HepG2 (cell line): ENCODE measurements around the gene ARL10. TPM values are rescaled to one million over a fixed set of nuclear protein-coding genes. Genes with fewer than 3 reads are reported as not detected.
A peak's percentile ranks its signal among the peaks of the same experiment; 100 is the strongest.

Experiments
- ISX ChIP-seq: sonication (generic); formaldehyde crosslinking; conservative IDR thresholded peaks from 2 replicates; pipeline ENCODE4 v1.5.0; 2020; ENCODE audit warnings: missing genetic modification reagents
- STAG1 ChIP-seq: sonication (generic); formaldehyde crosslinking; IDR thresholded peaks from 2 replicates; pipeline ENCODE4 v1.4.0; 2020; ENCODE audit warnings: missing genetic modification reagents
- ZBTB1 ChIP-seq: sonication (generic); formaldehyde crosslinking; IDR thresholded peaks from 2 replicates; pipeline ENCODE4 v1.4.0; 2020; ENCODE audit warnings: missing genetic modification reagents, borderline replicate concordance
- ZNF225 ChIP-seq: sonication (generic); formaldehyde crosslinking; IDR thresholded peaks from 2 replicates; pipeline ENCODE4 v1.4.0; 2020; ENCODE audit warnings: mild to moderate bottlenecking, missing genetic modification reagents
- ZNF441 ChIP-seq: sonication (generic); formaldehyde crosslinking; IDR thresholded peaks from 2 replicates; pipeline ENCODE4 v1.7.0; 2021; ENCODE audit warnings: missing genetic modification reagents, borderline replicate concordance
- ZNF451 ChIP-seq: sonication (generic); formaldehyde crosslinking; IDR thresholded peaks from 2 replicates; pipeline ENCODE4 v1.5.0; 2020; ENCODE audit warnings: mild to moderate bottlenecking, missing genetic modification reagents
- ZNF607 ChIP-seq: sonication (generic); formaldehyde crosslinking; IDR thresholded peaks from 2 replicates; pipeline ENCODE4 v1.5.1; 2020; ENCODE audit warnings: missing genetic modification reagents, mild to moderate bottlenecking, borderline replicate concordance
- polyA plus RNA-seq, 8 experiments: library from polyadenylated mRNA; depleted of rRNA in 3 of 8; stranded (reverse) in 7 of 8; unstranded in 1 of 8; fragments of >200 nt; fragmentation: Illumina TruSeq in 4 of 8; extraction: Trizol in 4 of 8; gene quantifications; 2 replicates each; pipeline versions ENCODE4 v1.2.1 to v1.2.3, GENCODE V29; 2011 to 2016; ENCODE audit warnings: low read depth in 4 of 8, missing spikeins in 1 of 8, mixed read lengths in 1 of 8; ENCODE audit not compliant: insufficient read depth in 1 of 8
- total RNA-seq, 5 experiments: library from RNA; depleted of rRNA; stranded (reverse); fragments of >200 nt; fragmentation: Illumina TruSeq; extraction: Trizol; gene quantifications; 2 replicates each; pipeline ENCODE4 v1.2.3, GENCODE V29; 2016; ENCODE audit warnings: low read depth in 1 of 5
- TF ChIP-seq, protein P1 (sequence below): sonication (generic); formaldehyde crosslinking; IDR thresholded peaks from 2 replicates; pipeline ENCODE4 v1.5.0; 2020; ENCODE audit warnings: missing genetic modification reagents
- TF ChIP-seq, protein P2 (sequence below): sonication (generic); formaldehyde crosslinking; IDR thresholded peaks from 2 replicates; pipeline ENCODE4 v1.5.0; 2020; ENCODE audit warnings: mild to moderate bottlenecking, missing genetic modification reagents
- TF ChIP-seq, protein P3 (sequence below): sonication (generic); formaldehyde crosslinking; conservative IDR thresholded peaks from 2 replicates; pipeline ENCODE4 v1.8.0; 2022; ENCODE audit warnings: low read depth, missing genetic modification reagents
- TF ChIP-seq, protein P4 (sequence below): sonication (generic); formaldehyde crosslinking; IDR thresholded peaks from 2 replicates; pipeline ENCODE4 v1.8.1; 2022; ENCODE audit warnings: low read depth, mild to moderate bottlenecking, missing genetic modification reagents
- TF ChIP-seq, protein P5 (sequence below): IDR thresholded peaks from 2 replicates; pipeline ENCODE4 v1.6.1; 2016; ENCODE audit warnings: low read depth, missing genetic modification reagents, missing compliant biosample characterization

Gene ARL10
- total and polyA plus RNA-seq, 2 of the 13 experiments (the other 11 are each of a cell fraction or from before 2014, with no cell fraction given): 0.18 to 0.50 TPM

DNA sequence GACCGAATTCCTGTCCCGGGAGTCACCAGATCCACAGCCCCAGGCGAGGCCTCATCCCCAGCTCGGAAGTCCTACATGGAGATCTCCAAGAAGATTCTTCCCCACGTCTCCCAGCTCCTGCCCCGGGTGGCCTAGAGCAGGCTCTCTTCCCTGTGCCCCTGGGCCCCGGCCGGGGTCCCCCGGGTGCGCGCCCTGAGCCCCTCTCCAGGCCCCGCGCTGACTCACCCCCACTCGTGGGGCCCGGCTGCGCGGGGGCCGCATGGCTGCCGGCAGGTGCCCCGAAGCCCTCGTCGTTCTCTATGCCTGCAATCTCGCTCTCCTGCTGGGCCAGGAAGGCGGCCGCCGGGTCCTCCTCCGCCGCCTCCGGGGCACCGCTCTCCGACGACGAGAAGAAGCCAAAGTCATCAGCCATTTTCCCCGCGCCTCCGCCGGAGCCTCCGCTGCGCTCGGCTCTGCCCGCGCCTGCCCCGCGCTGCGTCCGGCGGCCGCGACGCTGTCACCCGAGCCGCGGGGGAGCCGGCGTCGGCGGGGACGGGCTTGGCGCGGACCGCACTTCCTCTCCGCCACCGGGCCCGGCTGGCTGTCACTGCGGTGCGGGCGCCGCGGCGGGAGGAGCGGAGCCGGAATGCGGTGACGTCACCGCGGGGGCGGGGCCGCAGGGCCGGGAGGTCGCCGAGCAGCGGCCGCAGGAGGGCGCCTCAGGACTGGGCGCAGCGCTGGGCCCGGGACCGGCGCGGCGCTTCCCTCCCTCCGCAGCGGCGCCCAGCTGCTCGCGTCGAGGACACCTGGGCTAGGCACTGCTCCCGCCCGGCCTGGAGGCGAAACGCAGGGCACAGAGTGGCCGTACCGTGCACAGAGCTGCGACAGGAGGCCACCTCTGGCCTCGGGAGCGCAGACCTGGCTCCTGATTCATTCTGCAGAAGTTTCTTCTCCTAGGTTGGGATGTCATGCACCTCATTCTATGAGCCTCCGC is 51.0 kb downstream of the ARL10 start, which contains the start of gene CLTB (continued):
- TF ChIP-seq, protein P1, sequence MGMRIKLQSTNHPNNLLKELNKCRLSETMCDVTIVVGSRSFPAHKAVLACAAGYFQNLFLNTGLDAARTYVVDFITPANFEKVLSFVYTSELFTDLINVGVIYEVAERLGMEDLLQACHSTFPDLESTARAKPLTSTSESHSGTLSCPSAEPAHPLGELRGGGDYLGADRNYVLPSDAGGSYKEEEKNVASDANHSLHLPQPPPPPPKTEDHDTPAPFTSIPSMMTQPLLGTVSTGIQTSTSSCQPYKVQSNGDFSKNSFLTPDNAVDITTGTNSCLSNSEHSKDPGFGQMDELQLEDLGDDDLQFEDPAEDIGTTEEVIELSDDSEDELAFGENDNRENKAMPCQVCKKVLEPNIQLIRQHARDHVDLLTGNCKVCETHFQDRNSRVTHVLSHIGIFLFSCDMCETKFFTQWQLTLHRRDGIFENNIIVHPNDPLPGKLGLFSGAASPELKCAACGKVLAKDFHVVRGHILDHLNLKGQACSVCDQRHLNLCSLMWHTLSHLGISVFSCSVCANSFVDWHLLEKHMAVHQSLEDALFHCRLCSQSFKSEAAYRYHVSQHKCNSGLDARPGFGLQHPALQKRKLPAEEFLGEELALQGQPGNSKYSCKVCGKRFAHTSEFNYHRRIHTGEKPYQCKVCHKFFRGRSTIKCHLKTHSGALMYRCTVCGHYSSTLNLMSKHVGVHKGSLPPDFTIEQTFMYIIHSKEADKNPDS (CRISPR knock-in tag): no peak
- TF ChIP-seq, protein P2, sequence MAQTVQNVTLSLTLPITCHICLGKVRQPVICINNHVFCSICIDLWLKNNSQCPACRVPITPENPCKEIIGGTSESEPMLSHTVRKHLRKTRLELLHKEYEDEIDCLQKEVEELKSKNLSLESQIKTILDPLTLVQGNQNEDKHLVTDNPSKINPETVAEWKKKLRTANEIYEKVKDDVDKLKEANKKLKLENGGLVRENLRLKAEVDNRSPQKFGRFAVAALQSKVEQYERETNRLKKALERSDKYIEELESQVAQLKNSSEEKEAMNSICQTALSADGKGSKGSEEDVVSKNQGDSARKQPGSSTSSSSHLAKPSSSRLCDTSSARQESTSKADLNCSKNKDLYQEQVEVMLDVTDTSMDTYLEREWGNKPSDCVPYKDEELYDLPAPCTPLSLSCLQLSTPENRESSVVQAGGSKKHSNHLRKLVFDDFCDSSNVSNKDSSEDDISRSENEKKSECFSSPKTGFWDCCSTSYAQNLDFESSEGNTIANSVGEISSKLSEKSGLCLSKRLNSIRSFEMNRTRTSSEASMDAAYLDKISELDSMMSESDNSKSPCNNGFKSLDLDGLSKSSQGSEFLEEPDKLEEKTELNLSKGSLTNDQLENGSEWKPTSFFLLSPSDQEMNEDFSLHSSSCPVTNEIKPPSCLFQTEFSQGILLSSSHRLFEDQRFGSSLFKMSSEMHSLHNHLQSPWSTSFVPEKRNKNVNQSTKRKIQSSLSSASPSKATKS (CRISPR knock-in tag): no peak
- TF ChIP-seq, protein P3, sequence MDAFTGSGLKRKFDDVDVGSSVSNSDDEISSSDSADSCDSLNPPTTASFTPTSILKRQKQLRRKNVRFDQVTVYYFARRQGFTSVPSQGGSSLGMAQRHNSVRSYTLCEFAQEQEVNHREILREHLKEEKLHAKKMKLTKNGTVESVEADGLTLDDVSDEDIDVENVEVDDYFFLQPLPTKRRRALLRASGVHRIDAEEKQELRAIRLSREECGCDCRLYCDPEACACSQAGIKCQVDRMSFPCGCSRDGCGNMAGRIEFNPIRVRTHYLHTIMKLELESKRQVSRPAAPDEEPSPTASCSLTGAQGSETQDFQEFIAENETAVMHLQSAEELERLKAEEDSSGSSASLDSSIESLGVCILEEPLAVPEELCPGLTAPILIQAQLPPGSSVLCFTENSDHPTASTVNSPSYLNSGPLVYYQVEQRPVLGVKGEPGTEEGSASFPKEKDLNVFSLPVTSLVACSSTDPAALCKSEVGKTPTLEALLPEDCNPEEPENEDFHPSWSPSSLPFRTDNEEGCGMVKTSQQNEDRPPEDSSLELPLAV (CRISPR knock-in tag): no peak
- TF ChIP-seq ZNF451 (CRISPR knock-in tag): 0 out of 2 replicates have a peak, but pooled peaks have one; percentile 58
- TF ChIP-seq ZNF607 (CRISPR knock-in tag): no peak
- TF ChIP-seq STAG1 (CRISPR knock-in tag): peak; percentile 92
- TF ChIP-seq ZBTB1: no peak
- TF ChIP-seq ZNF225 (CRISPR knock-in tag): no peak
- peak; percentile 67; the same call in 1 of the 2 replicates for TF ChIP-seq ZNF441 (CRISPR knock-in tag)
- TF ChIP-seq ISX (CRISPR knock-in tag): no peak
- TF ChIP-seq, protein P4, sequence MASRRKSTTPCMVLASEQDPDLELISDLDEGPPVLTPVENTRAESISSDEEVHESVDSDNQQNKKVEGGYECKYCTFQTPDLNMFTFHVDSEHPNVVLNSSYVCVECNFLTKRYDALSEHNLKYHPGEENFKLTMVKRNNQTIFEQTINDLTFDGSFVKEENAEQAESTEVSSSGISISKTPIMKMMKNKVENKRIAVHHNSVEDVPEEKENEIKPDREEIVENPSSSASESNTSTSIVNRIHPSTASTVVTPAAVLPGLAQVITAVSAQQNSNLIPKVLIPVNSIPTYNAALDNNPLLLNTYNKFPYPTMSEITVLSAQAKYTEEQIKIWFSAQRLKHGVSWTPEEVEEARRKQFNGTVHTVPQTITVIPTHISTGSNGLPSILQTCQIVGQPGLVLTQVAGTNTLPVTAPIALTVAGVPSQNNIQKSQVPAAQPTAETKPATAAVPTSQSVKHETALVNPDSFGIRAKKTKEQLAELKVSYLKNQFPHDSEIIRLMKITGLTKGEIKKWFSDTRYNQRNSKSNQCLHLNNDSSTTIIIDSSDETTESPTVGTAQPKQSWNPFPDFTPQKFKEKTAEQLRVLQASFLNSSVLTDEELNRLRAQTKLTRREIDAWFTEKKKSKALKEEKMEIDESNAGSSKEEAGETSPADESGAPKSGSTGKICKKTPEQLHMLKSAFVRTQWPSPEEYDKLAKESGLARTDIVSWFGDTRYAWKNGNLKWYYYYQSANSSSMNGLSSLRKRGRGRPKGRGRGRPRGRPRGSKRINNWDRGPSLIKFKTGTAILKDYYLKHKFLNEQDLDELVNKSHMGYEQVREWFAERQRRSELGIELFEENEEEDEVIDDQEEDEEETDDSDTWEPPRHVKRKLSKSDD (CRISPR knock-in tag): peak; percentile 66; the same call in 1 of the 2 replicates
- TF ChIP-seq, protein P5, sequence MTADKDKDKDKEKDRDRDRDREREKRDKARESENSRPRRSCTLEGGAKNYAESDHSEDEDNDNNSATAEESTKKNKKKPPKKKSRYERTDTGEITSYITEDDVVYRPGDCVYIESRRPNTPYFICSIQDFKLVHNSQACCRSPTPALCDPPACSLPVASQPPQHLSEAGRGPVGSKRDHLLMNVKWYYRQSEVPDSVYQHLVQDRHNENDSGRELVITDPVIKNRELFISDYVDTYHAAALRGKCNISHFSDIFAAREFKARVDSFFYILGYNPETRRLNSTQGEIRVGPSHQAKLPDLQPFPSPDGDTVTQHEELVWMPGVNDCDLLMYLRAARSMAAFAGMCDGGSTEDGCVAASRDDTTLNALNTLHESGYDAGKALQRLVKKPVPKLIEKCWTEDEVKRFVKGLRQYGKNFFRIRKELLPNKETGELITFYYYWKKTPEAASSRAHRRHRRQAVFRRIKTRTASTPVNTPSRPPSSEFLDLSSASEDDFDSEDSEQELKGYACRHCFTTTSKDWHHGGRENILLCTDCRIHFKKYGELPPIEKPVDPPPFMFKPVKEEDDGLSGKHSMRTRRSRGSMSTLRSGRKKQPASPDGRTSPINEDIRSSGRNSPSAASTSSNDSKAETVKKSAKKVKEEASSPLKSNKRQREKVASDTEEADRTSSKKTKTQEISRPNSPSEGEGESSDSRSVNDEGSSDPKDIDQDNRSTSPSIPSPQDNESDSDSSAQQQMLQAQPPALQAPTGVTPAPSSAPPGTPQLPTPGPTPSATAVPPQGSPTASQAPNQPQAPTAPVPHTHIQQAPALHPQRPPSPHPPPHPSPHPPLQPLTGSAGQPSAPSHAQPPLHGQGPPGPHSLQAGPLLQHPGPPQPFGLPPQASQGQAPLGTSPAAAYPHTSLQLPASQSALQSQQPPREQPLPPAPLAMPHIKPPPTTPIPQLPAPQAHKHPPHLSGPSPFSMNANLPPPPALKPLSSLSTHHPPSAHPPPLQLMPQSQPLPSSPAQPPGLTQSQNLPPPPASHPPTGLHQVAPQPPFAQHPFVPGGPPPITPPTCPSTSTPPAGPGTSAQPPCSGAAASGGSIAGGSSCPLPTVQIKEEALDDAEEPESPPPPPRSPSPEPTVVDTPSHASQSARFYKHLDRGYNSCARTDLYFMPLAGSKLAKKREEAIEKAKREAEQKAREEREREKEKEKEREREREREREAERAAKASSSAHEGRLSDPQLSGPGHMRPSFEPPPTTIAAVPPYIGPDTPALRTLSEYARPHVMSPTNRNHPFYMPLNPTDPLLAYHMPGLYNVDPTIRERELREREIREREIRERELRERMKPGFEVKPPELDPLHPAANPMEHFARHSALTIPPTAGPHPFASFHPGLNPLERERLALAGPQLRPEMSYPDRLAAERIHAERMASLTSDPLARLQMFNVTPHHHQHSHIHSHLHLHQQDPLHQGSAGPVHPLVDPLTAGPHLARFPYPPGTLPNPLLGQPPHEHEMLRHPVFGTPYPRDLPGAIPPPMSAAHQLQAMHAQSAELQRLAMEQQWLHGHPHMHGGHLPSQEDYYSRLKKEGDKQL (CRISPR knock-in tag): no peak
